PFSK-1 (cell line): ENCODE data around the gene BTAF1.

ENCODE experiments used
- FOXP2 ChIP-seq: optimal IDR thresholded peaks from 2 replicates; pipeline ENCODE3; 2011; ENCODE audit warnings: borderline replicate concordance, control low read depth, inconsistent platforms; ENCODE audit not compliant: insufficient read depth; ENCODE audit errors: extremely low read length, extremely low read depth
- POLR2AphosphoS5 ChIP-seq: IDR thresholded peaks from 2 replicates; pipeline ENCODE4 v1.6.1; 2012; ENCODE audit warnings: low read depth, mild to moderate bottlenecking, control low read depth, low read length, moderate library complexity
- SIN3A ChIP-seq: IDR thresholded peaks from 2 replicates; pipeline ENCODE4 v1.6.1; 2012; ENCODE audit warnings: mild to moderate bottlenecking, low read length, moderate library complexity, borderline replicate concordance; ENCODE audit not compliant: insufficient read depth
- TAF1 ChIP-seq: IDR thresholded peaks from 2 replicates; pipeline ENCODE4 v1.6.1; 2012; ENCODE audit warnings: low read length, control low read depth, borderline replicate concordance; ENCODE audit not compliant: insufficient read depth
- TF ChIP-seq, protein P1 (sequence below), 2 experiments: IDR thresholded peaks; 2 replicates each; pipeline versions ENCODE4 v1.6.1 to v1.8.0; 2011 to 2012; ENCODE audit warnings: low read depth in 2 of 2, low read length in 2 of 2, control low read depth in 1 of 2, inconsistent platforms in 1 of 2, mild to moderate bottlenecking in 1 of 2, moderate library complexity in 1 of 2; ENCODE audit not compliant: insufficient read depth in 1 of 2

Gene BTAF1

DNA sequence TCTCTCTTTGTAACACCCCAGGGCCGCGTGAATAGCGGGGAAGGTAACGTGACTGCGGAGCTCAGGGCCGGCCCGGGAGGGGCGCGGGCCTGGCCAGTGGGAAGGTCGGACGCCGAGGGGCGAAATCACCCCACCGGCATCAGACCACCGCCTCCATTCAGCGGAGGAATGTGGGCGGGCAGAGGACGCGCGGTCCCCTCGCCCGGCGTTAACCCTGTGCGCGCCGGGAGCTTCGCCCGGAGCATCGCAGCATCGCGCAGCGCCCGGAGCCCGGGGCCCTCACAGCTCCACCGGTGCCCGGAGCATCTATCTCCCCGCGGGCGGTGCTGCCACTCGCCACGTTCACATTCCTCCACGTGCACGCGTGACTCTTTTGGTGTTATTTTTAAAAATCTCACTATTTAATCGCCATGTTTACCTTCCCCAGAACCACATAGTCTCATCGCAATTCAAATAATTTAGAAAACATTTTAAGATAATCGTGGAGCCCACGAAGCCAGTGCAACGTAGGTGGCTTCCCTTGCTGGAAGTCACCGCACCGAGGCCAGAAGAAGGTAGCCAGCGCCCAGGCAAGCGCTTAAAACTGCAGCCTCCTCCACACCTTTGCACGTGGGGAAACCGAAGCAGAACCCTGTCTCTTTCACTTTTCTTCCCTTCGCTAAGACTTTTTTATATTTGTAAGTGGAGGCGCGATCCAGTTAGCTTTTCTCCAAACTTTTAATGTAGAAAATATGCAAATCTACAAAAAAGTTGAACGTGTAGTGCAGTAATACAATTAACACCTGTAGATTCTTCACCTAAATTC is 36.1 kb upstream of the BTAF1 start:
- TF ChIP-seq TAF1 (no peak), POLR2AphosphoS5 (no peak), SIN3A (no peak), FOXP2 (no peak)
- TF ChIP-seq, protein P1, sequence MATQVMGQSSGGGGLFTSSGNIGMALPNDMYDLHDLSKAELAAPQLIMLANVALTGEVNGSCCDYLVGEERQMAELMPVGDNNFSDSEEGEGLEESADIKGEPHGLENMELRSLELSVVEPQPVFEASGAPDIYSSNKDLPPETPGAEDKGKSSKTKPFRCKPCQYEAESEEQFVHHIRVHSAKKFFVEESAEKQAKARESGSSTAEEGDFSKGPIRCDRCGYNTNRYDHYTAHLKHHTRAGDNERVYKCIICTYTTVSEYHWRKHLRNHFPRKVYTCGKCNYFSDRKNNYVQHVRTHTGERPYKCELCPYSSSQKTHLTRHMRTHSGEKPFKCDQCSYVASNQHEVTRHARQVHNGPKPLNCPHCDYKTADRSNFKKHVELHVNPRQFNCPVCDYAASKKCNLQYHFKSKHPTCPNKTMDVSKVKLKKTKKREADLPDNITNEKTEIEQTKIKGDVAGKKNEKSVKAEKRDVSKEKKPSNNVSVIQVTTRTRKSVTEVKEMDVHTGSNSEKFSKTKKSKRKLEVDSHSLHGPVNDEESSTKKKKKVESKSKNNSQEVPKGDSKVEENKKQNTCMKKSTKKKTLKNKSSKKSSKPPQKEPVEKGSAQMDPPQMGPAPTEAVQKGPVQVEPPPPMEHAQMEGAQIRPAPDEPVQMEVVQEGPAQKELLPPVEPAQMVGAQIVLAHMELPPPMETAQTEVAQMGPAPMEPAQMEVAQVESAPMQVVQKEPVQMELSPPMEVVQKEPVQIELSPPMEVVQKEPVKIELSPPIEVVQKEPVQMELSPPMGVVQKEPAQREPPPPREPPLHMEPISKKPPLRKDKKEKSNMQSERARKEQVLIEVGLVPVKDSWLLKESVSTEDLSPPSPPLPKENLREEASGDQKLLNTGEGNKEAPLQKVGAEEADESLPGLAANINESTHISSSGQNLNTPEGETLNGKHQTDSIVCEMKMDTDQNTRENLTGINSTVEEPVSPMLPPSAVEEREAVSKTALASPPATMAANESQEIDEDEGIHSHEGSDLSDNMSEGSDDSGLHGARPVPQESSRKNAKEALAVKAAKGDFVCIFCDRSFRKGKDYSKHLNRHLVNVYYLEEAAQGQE (IDR thresholded peaks at IDR 0.05; ENCODE audit: insufficient read depth in 1 of 2, low read depth in 2 of 2, low read length in 2 of 2) = no peak

DNA sequence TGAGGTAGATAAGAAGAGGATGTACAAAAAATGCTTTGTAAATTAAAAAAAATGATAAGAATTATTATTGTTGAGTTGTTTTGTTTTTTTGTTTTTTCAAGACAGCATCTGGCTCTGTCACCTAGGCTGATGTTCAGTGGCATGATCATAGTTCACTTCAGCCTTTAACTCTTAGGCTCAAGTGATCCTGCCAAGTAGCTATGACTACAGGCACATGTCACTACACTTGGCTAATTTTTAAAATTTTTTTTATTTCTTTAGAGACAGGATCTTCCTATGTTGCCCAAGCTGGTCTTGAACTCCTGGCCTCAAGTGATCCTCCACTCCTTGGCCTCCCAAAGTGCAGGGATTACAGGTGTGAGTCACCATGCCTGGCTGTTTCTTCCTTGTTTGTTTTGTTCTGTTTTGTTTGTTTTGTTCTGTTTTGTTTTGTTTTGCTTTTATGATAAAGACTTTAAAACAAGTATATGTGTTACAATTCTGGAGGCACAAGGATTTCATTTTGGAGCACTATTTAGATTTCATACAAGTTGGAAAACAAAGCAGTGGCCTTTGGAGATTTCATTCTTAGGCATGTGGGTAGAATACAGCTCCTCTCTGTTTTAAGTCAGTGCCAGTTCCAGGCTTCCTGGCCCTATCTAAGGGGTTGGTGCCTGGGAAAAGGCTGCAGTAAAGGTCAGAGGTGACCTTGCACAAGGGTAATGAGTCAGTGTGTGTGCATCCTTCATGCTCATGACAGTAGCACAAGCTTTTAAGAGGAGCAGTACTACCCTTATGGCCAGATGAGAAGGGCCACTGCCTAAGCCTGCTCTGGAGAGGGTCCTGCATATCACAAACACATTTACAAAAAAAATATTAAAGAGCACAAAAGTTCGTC is 32.2 kb upstream of the BTAF1 start:
- TF ChIP-seq, protein P1 (IDR thresholded peaks at IDR 0.05; ENCODE audit: insufficient read depth in 1 of 2, low read depth in 2 of 2, low read length in 2 of 2) = no peak
- TF ChIP-seq SIN3A (no peak), TAF1 (no peak), FOXP2 (no peak), POLR2AphosphoS5 (no peak)

DNA sequence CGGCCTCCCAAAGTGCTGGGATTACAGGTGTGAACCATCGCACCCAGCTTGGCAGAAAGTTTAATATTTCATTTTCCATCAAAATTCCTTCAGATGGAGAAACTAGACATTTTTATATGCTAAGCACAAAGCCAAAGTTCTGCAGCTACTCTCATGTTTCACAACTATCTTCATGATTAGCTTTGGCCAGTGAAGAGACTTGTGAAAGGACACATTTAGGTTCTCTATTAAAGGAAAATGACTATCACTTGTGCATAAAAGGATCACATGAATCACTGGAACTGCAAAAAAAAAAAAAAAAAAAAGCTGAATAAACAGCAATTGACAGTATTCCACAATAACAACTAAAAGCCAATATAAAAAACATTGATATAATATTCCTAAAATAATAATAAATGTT is 30.5 kb upstream of the BTAF1 start:
- TF ChIP-seq, protein P1 (IDR thresholded peaks at IDR 0.05; ENCODE audit: insufficient read depth in 1 of 2, low read depth in 2 of 2, low read length in 2 of 2) = no peak
- TF ChIP-seq SIN3A (no peak), FOXP2 (no peak), POLR2AphosphoS5 (no peak), TAF1 (no peak)

DNA sequence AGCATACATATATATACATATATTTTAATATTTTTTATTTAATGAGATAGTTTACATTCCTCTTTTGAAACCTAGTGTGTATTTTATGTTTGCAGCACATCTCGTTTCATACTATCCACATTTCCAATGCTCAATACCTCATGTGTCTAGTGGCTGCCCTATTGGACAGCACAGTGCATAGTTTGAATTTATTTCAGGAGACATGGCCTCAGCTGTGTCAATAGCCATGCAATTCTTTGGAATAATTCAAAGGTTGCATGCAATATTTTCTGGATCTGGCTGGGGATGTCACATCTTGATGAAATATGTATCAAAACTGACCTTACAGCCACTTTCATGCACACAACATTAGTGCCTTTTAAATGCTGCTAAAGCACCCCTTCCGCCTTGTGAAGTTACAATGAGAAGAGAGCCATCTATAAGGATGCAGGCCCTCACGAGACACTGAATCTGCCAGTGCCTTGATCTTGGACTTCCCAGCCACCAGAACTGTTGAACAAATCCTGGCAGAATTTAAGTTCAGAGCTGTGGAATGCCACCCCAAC is 27.3 kb upstream of the BTAF1 start:
- TF ChIP-seq SIN3A (no peak), TAF1 (no peak), POLR2AphosphoS5 (no peak), FOXP2 (no peak)
- TF ChIP-seq, protein P1 (IDR thresholded peaks at IDR 0.05; ENCODE audit: insufficient read depth in 1 of 2, low read depth in 2 of 2, low read length in 2 of 2) = no peak
